ENCODE measurements around the gene KCNQ1.

GRCh38 chr11:2830886-2831285, 386.1 kb downstream of the KCNQ1 start:
- TF ChIP-seq POLR2A (IDR thresholded peaks at IDR 0.05) = no peak
- no peak for TF ChIP-seq CTCF (IDR thresholded peaks at IDR 0.05)

All from lower leg skin (tissue), 3 donors.